ENCODE measurements around the gene C1orf56. TPM values are rescaled to one million over a fixed set of nuclear protein-coding genes. Genes with fewer than 3 reads are reported as not detected.

C1orf56 gene
- 3.0 and 5.5 TPM in 2 replicates for polyA plus RNA-seq (2012; rRNA removed)
- 2.7 and 4.0 TPM in 2 replicates for polyA plus RNA-seq (2012; cell fraction: cytosol; rRNA removed)
- polyA plus RNA-seq (2012; cell fraction: nucleus; rRNA removed), result 3.7 and 4.0 TPM in 2 replicates

- Histone ChIP-seq H3K9me2 (no peaks in the 10 kb centered on the region), H3K27ac (ENCODE audit: low read depth in 2 of 2, low read length in 1 of 2) (peak within 1 kb of the TSS; percentile 70 to 95), H3K27me3 (ENCODE audit: insufficient read depth) (no peaks in the 10 kb centered on the region), H3F3A (replicated peaks; ENCODE audit: insufficient read depth) (peaks cover 24% of the 10 kb centered on the region), H3K9ac (peak within 1 kb of the TSS; percentile 75), H3K9me3 (no peaks in the 10 kb centered on the region), H3K4me1 (ENCODE audit: control insufficient read depth in 1 of 2, insufficient read depth in 2 of 2, low read depth in 1 of 2, low read length in 1 of 2) (peaks cover 0 to 12% of the 10 kb centered on the region in 2 experiments; a peak in 2 of 4 replicates), H3K79me2 (ENCODE audit: insufficient read depth) (peaks cover 15% of the 10 kb centered on the region; the same call in 1 of the 2 replicates), H2AFZ (ENCODE audit: low read depth) (peak within 1 kb of the TSS; percentile 98), H3K4me3 (ENCODE audit: low read depth in 2 of 2, low read length in 1 of 2) (peak within 1 kb of the TSS; percentile 73 to 77), H4K20me1 (ENCODE audit: insufficient read depth) (no peaks in the 10 kb centered on the region), H3K36me3 (replicated peaks in 1 of 2; ENCODE audit: control insufficient read depth in 1 of 2, insufficient read depth in 2 of 2, low read length in 1 of 2) (peaks cover 15 to 24% of the 10 kb centered on the region in 2 experiments), H3K4me2 (peak within 1 kb of the TSS; percentile 95)
- TF ChIP-seq NRF1 (IDR thresholded peaks at IDR 0.05; ENCODE audit: low read depth, low read length), result peak; percentile 68; the same call in 1 of the 2 replicates
- no peak for TF ChIP-seq FOXM1 (IDR thresholded peaks at IDR 0.05; ENCODE audit: low read depth)
- no peak for TF ChIP-seq ZBTB33 (IDR thresholded peaks at IDR 0.05; ENCODE audit: borderline replicate concordance, low read depth)
- TF ChIP-seq GABPA (IDR thresholded peaks at IDR 0.05; ENCODE audit: low read depth), result peak; percentile 27; the same call in 1 of the 2 replicates
- no peak for TF ChIP-seq SIN3A (IDR thresholded peaks at IDR 0.05; ENCODE audit: borderline replicate concordance, low read depth, low read length)
- TF ChIP-seq POLR2AphosphoS5 (IDR thresholded peaks at IDR 0.05; ENCODE audit: low read depth, low read length), result peak; percentile 73
- CTCF ChIA-PET, result interaction anchor here (0.7 to 4.4 kb wide), 14 partner anchors 8 to 792 kb away, joined by 3 to 67 read pairs (median 4); partner anchors contain the start of genes BNIPL, CDC42SE1, GABPB2 and MLLT11
- WGBS (ENCODE audit: low lambda C conversion rate), result under 1% methylated on average over 20 of the region's 29 CpGs
- DNase-seq, result peak; percentile 97
- POLR2A ChIA-PET, result interaction anchor here (1.2 to 3.5 kb wide), 3 partner anchors 11 to 41 kb away, joined by 3 to 24 read pairs (median 9); partner anchors contain the start of genes CDC42SE1, MINDY1 and MLLT11
These were observed at the start of gene C1orf56 for GRCh38 chr1:151047591-151047924. Gene C1orf56, plus strand, starts transcription at chr1:151047751. Its CDS starts 97 bp downstream, at chr1:151047848.

GRCh38 chr1:150997949-150998348 is 49.6 kb upstream of the C1orf56 start:
- no peak overlapping the region for H3K4me2 ChIP-seq
- CTCF ChIA-PET, result interaction anchor here (0.6 to 15.9 kb wide), 4 partner anchors 7 to 718 kb away, joined by 3 to 371 read pairs (median 41); partner anchors contain the start of genes ANXA9, CERS2, MINDY1 and SETDB1
- H3K9me3 ChIP-seq, result no peaks in the 10 kb centered on the region
- no peak for DNase-seq
- POLR2A ChIA-PET, result no interaction called here
- H3K4me3 ChIP-seq (ENCODE audit: low read depth in 2 of 2, low read length in 1 of 2), result no peak overlapping the region
- H3F3A ChIP-seq (replicated peaks; ENCODE audit: insufficient read depth), result no peaks in the 10 kb centered on the region
- no peak overlapping the region for H3K27ac ChIP-seq (ENCODE audit: low read depth in 2 of 2, low read length in 1 of 2)
- H3K9ac ChIP-seq, result no peak overlapping the region
- TF ChIP-seq REST (IDR thresholded peaks at IDR 0.05; ENCODE audit: low read depth, low read length), result no peak
- TF ChIP-seq RFX5 (IDR thresholded peaks at IDR 0.05; ENCODE audit: low read length), result no peak
- no peak for TF ChIP-seq RCOR1 (IDR thresholded peaks at IDR 0.05; ENCODE audit: low read length)
- no peak for TF ChIP-seq TAF1 (IDR thresholded peaks at IDR 0.05; ENCODE audit: borderline replicate concordance, low read depth, low read length)
- TF ChIP-seq CHD2 (IDR thresholded peaks at IDR 0.05; ENCODE audit: low read length, partially characterized antibody), result no peak
- TF ChIP-seq FOSL2 (IDR thresholded peaks at IDR 0.05; ENCODE audit: borderline replicate concordance, low read depth), result no peak
- TF ChIP-seq MEF2A (IDR thresholded peaks at IDR 0.05; ENCODE audit: borderline replicate concordance, low read depth), result no peak
- TF ChIP-seq CTCF (IDR thresholded peaks at IDR 0.05), result no peak
- no peak for TF ChIP-seq IRF3 (IDR thresholded peaks at IDR 0.05; ENCODE audit: low read depth, low read length)
- TF ChIP-seq FOXM1 (IDR thresholded peaks at IDR 0.05; ENCODE audit: low read depth), result no peak
- H3K9me2 ChIP-seq, result no peaks in the 10 kb centered on the region
- H4K20me1 ChIP-seq (ENCODE audit: insufficient read depth), result no peaks in the 10 kb centered on the region
- WGBS (ENCODE audit: low lambda C conversion rate), result 69% methylated on average over 4 of the region's 5 CpGs
- no peaks in the 10 kb centered on the region for H3K79me2 ChIP-seq (ENCODE audit: insufficient read depth)
- H3K4me1 ChIP-seq (ENCODE audit: control insufficient read depth in 1 of 2, insufficient read depth in 2 of 2, low read depth in 1 of 2, low read length in 1 of 2), result no peaks in the 10 kb centered on the region; a peak in 1 of 4 replicates
- H2AFZ ChIP-seq (ENCODE audit: low read depth), result no peak overlapping the region
- H3K27me3 ChIP-seq (ENCODE audit: insufficient read depth), result no peaks in the 10 kb centered on the region
- H3K36me3 ChIP-seq (replicated peaks in 1 of 2; ENCODE audit: control insufficient read depth in 1 of 2, insufficient read depth in 2 of 2, low read length in 1 of 2), result peaks cover 0 to 11% of the 10 kb centered on the region in 2 experiments

All from SK-N-SH (cell line).